Measurements from ENCODE around the gene PHTF2.

- TF ChIP-seq CTCF (IDR thresholded peaks at IDR 0.05; ENCODE audit: low read depth, low read length, poor library complexity, severe bottlenecking) (no peak), EZH2phosphoT487 (IDR thresholded peaks at IDR 0.05; ENCODE audit: borderline replicate concordance, low read length) (no peak)
These were observed 145.9 kb downstream of the PHTF2 start for GRCh38 chr7:77944183-77945182.
